Loucy (cell line): ENCODE data around the gene NUF2.

Experiments
- CTCF ChIP-seq: fragments of 200-600 bp; sonication (generic); conservative IDR thresholded peaks from 2 replicates; pipeline ENCODE4 v1.5.1; 2014; ENCODE audit warnings: mild to moderate bottlenecking, antibody characterized with exemption, low read length
- EZH2phosphoT487 ChIP-seq: fragments of 200-600 bp; IDR thresholded peaks from 2 replicates; pipeline ENCODE4 v1.6.1; 2018; ENCODE audit warnings: antibody characterized with exemption, mild to moderate bottlenecking, moderate library complexity, borderline replicate concordance

- TF ChIP-seq CTCF (no peak), EZH2phosphoT487 (no peak)
Observed at GRCh38 chr1:163331116-163331515, 9.4 kb downstream of the NUF2 start.
